HEK293 (cell line): ENCODE data around the gene C9orf78.

ENCODE experiments used
- CTCF ChIA-PET: fragments of 350-600 bp; formaldehyde crosslinking; extraction: SDS; loops from one replicate; lab custom pipeline; 2021; ENCODE audit warnings: antibody characterized with exemption; lab: Yijun Ruan, JAX
- POLR2A ChIA-PET: fragments of 300-600 bp; formaldehyde crosslinking; extraction: SDS; loops from one replicate; lab custom pipeline; 2020; ENCODE audit warnings: antibody characterized with exemption, inconsistent platforms; lab: Yijun Ruan, JAX
- H3K27ac ChIP-seq: fragments of 200-500 bp; sonication (Bioruptor generic); 2 replicates; pipeline ENCODE4 v1.5.1; 2014; ENCODE audit warnings: low read depth, low read length, control low read depth, inconsistent platforms; ENCODE audit errors: extremely low read depth
- H3K36me3 ChIP-seq, 2 experiments: fragments of 200-500 bp in 1 of 2; sonication (Bioruptor generic) in 1 of 2; 1 replicate in 1 of 2; 2 replicates in 1 of 2; pipeline ENCODE4 v1.5.1; 2014 to 2017; ENCODE audit warnings: inconsistent platforms in 2 of 2, low read length in 2 of 2; ENCODE audit not compliant: control insufficient read depth in 2 of 2, insufficient read depth in 1 of 2
- H3K4me1 ChIP-seq: fragments of 200-500 bp; sonication (Bioruptor generic); 2 replicates; pipeline ENCODE4 v1.5.1; 2014; ENCODE audit warnings: mild to moderate bottlenecking, low read length, inconsistent platforms; ENCODE audit not compliant: control insufficient read depth, insufficient read depth
- H3K4me3 ChIP-seq: 2 replicates; pipeline ENCODE4 v1.5.1; 2011; ENCODE audit warnings: low read depth, mild to moderate bottlenecking, control low read depth, low read length, moderate library complexity
- H3K9me3 ChIP-seq: fragments of 200-500 bp; sonication (Bioruptor generic); 2 replicates; pipeline ENCODE4 v1.5.1; 2014; ENCODE audit warnings: low read depth, low read length, inconsistent platforms; ENCODE audit not compliant: control insufficient read depth, insufficient read depth
- FEZF1 ChIP-seq: fragments of 450-650 bp; formaldehyde crosslinking; IDR thresholded peaks from 2 replicates; pipeline ENCODE4 v1.5.1; 2016; ENCODE audit warnings: missing biosample characterization, missing genetic modification characterization
- GLI4 ChIP-seq: fragments of 450-650 bp; formaldehyde crosslinking; IDR thresholded peaks from 2 replicates; pipeline ENCODE4 v1.5.1; 2016; ENCODE audit warnings: missing biosample characterization, missing genetic modification characterization
- SP7 ChIP-seq: fragments of 450-650 bp; formaldehyde crosslinking; IDR thresholded peaks from 2 replicates; pipeline ENCODE4 v1.5.1; 2016; ENCODE audit warnings: missing biosample characterization, missing genetic modification characterization
- ZBTB10 ChIP-seq: fragments of 450-650 bp; formaldehyde crosslinking; IDR thresholded peaks from 2 replicates; pipeline ENCODE4 v1.5.1; 2016; ENCODE audit warnings: missing biosample characterization, missing genetic modification characterization
- ZBTB11 ChIP-seq: fragments of 450-650 bp; formaldehyde crosslinking; conservative IDR thresholded peaks from 2 replicates; pipeline ENCODE4 v1.5.1; 2016; ENCODE audit warnings: low read depth, missing biosample characterization, missing genetic modification characterization
- ZFP37 ChIP-seq: fragments of 450-650 bp; formaldehyde crosslinking; IDR thresholded peaks from 2 replicates; pipeline ENCODE4 v1.5.1; 2016; ENCODE audit warnings: missing biosample characterization, missing genetic modification characterization
- ZFP41 ChIP-seq: fragments of 450-650 bp; formaldehyde crosslinking; IDR thresholded peaks from 2 replicates; pipeline ENCODE4 v1.5.1; 2016; ENCODE audit warnings: missing biosample characterization, missing genetic modification characterization, borderline replicate concordance
- ZNF132 ChIP-seq: fragments of 450-650 bp; formaldehyde crosslinking; IDR thresholded peaks from 2 replicates; pipeline ENCODE4 v1.5.1; 2017; ENCODE audit warnings: missing biosample characterization, missing genetic modification characterization, borderline replicate concordance
- ZNF18 ChIP-seq: fragments of 450-650 bp; formaldehyde crosslinking; IDR thresholded peaks from 2 replicates; pipeline ENCODE4 v1.5.1; 2016; ENCODE audit warnings: missing biosample characterization, missing genetic modification characterization
- ZNF19 ChIP-seq: fragments of 450-650 bp; formaldehyde crosslinking; IDR thresholded peaks from 2 replicates; pipeline ENCODE4; 2016; ENCODE audit warnings: missing biosample characterization, missing genetic modification characterization, low read depth
- ZNF26 ChIP-seq: fragments of 450-650 bp; formaldehyde crosslinking; IDR thresholded peaks from 2 replicates; pipeline ENCODE4 v1.5.1; 2016; ENCODE audit warnings: missing biosample characterization, missing genetic modification characterization
- ZNF37A ChIP-seq: fragments of 450-650 bp; IDR thresholded peaks from 2 replicates; pipeline ENCODE4 v1.5.1; 2018; ENCODE audit warnings: missing biosample characterization, missing genetic modification characterization
- ZNF398 ChIP-seq: fragments of 450-650 bp; formaldehyde crosslinking; IDR thresholded peaks from 2 replicates; pipeline ENCODE4 v1.5.1; 2017; ENCODE audit warnings: missing biosample characterization, missing genetic modification characterization
- ZNF473 ChIP-seq: fragments of 450-650 bp; formaldehyde crosslinking; IDR thresholded peaks from 2 replicates; pipeline ENCODE4 v1.5.1; 2017; ENCODE audit warnings: missing biosample characterization, missing genetic modification characterization
- ZNF529 ChIP-seq: fragments of 450-650 bp; formaldehyde crosslinking; IDR thresholded peaks from 2 replicates; pipeline ENCODE4 v1.5.1; 2017; ENCODE audit warnings: missing genetic modification characterization, missing biosample characterization; ENCODE audit not compliant: insufficient replicate concordance
- ZNF571 ChIP-seq: fragments of 450-650 bp; formaldehyde crosslinking; IDR thresholded peaks from 2 replicates; pipeline ENCODE4 v1.5.0; 2017; ENCODE audit warnings: missing biosample characterization, missing genetic modification characterization
- ZNF654 ChIP-seq: fragments of 450-650 bp; formaldehyde crosslinking; IDR thresholded peaks from 2 replicates; pipeline ENCODE4 v1.5.1; 2016; ENCODE audit warnings: low read depth, missing biosample characterization, missing genetic modification characterization
- ZNF776 ChIP-seq: fragments of 450-650 bp; formaldehyde crosslinking; IDR thresholded peaks from 2 replicates; pipeline ENCODE4 v1.5.0; 2017; ENCODE audit warnings: missing biosample characterization, missing genetic modification characterization, borderline replicate concordance
- ZNF837 ChIP-seq: fragments of 450-650 bp; formaldehyde crosslinking; IDR thresholded peaks from 2 replicates; pipeline ENCODE4 v1.5.1; 2016; ENCODE audit warnings: missing biosample characterization, missing genetic modification characterization
- ZSCAN23 ChIP-seq: fragments of 450-650 bp; formaldehyde crosslinking; IDR thresholded peaks from 2 replicates; pipeline ENCODE4 v1.5.1; 2016; ENCODE audit warnings: missing biosample characterization, missing genetic modification characterization
- ZSCAN30 ChIP-seq: fragments of 450-650 bp; IDR thresholded peaks from 2 replicates; pipeline ENCODE4 v1.5.1; 2018; ENCODE audit warnings: missing biosample characterization, mild to moderate bottlenecking, missing genetic modification characterization, moderate library complexity
- ZSCAN5A ChIP-seq: fragments of 450-650 bp; formaldehyde crosslinking; IDR thresholded peaks from 2 replicates; pipeline ENCODE4 v1.5.1; 2016; ENCODE audit warnings: missing biosample characterization, missing genetic modification characterization

C9orf78 gene

GRCh38 chr9:129865668-129866320, 30.7 kb upstream of the C9orf78 start:
- ChIA-PET POLR2A (no interaction called here), CTCF (interaction anchor here (0.6 kb wide), 1 partner anchor 58 kb away, joined by 4 read pairs; no protein-coding TSS in a partner anchor)
- Histone ChIP-seq H3K9me3 (no peaks in the 10 kb centered on the region), H3K27ac (no peak overlapping the region), H3K4me3 (no peak overlapping the region), H3K4me1 (no peaks in the 10 kb centered on the region), H3K36me3 (peaks cover 0 to 29% of the 10 kb centered on the region in 2 experiments; a peak in 2 of 3 replicates)
- TF ChIP-seq GLI4 (tag by site-specific recombination) = no peak
- no peak for TF ChIP-seq ZNF654 (tag by site-specific recombination)
- TF ChIP-seq ZNF37A (tag by site-specific recombination) = no peak
- no peak for TF ChIP-seq ZSCAN23
- no peak for TF ChIP-seq ZNF26 (tag by site-specific recombination)
- no peak for TF ChIP-seq ZNF473
- TF ChIP-seq ZNF571 (tag by site-specific recombination) = no peak
- TF ChIP-seq ZNF18 (tag by site-specific recombination) = no peak
- TF ChIP-seq ZBTB11 (tag by site-specific recombination) = no peak
- no peak for TF ChIP-seq ZNF132 (tag by site-specific recombination)
- TF ChIP-seq FEZF1 = no peak
- no peak for TF ChIP-seq ZFP41 (tag by site-specific recombination)
- no peak for TF ChIP-seq ZSCAN5A (tag by site-specific recombination)
- no peak for TF ChIP-seq ZNF776

GRCh38 chr9:129864991-129865647, 30.0 kb upstream of the C9orf78 start:
- Histone ChIP-seq H3K36me3 (peaks cover 0 to 33% of the 10 kb centered on the region in 2 experiments; a peak in 2 of 3 replicates), H3K4me3 (no peak overlapping the region), H3K4me1 (no peaks in the 10 kb centered on the region), H3K9me3 (no peaks in the 10 kb centered on the region), H3K27ac (no peak overlapping the region)
- CTCF ChIA-PET = no interaction called here
- POLR2A ChIA-PET = interaction anchor here (0.7 kb wide), 1 partner anchor 31 kb away, joined by 3 read pairs; no protein-coding TSS in a partner anchor
- TF ChIP-seq ZNF19 (tag by site-specific recombination) = no peak
- TF ChIP-seq ZFP37 = no peak
- TF ChIP-seq ZBTB10 (tag by site-specific recombination) = no peak
- no peak for TF ChIP-seq SP7 (tag by site-specific recombination)
- no peak for TF ChIP-seq ZNF398 (tag by site-specific recombination)
- TF ChIP-seq ZSCAN30 (tag by site-specific recombination) = no peak
- no peak for TF ChIP-seq ZNF529 (tag by site-specific recombination)
- no peak for TF ChIP-seq ZNF837
